Measurements from ENCODE around the gene SLC50A1.

SLC50A1 gene

GRCh38 chr1:155186794-155187455 is 51.3 kb downstream of the SLC50A1 start:
- H3K9ac ChIP-seq: no peak overlapping the region
- no peak overlapping the region for H2AFZ ChIP-seq (ENCODE audit: low read depth)

GRCh38 chr1:155187456-155187891 is 51.8 kb downstream of the SLC50A1 start:
- H3K9ac ChIP-seq: no peak overlapping the region
- no peaks in the 10 kb centered on the region for H3K27me3 ChIP-seq (ENCODE audit: insufficient read depth, low read depth)
- no peak overlapping the region for H3K4me2 ChIP-seq
- H4K20me1 ChIP-seq (ENCODE audit: insufficient read depth): no peaks in the 10 kb centered on the region
- no peak for TF ChIP-seq CTCF (conservative IDR thresholded peaks at IDR 0.05; ENCODE audit: low read depth, low read length)
- no peak overlapping the region for H3K27ac ChIP-seq
- H3K4me1 ChIP-seq (ENCODE audit: low read depth, poor library complexity, severe bottlenecking): peaks cover 3% of the 10 kb centered on the region
- H3K36me3 ChIP-seq (ENCODE audit: insufficient read depth): no peaks in the 10 kb centered on the region
- no peaks in the 10 kb centered on the region for H3K79me2 ChIP-seq (ENCODE audit: insufficient read depth, low read depth)
- no peak overlapping the region for H2AFZ ChIP-seq (ENCODE audit: low read depth)
- no peak overlapping the region for H3K4me3 ChIP-seq (IDR thresholded peaks at IDR 0.05; ENCODE audit: insufficient read depth, low read depth, low read length)

More at GRCh38 chr1:155186794-155187455, 51.3 kb downstream of the SLC50A1 start:
- H3K36me3 ChIP-seq (ENCODE audit: insufficient read depth): no peaks in the 10 kb centered on the region
- H3K4me1 ChIP-seq (ENCODE audit: low read depth, poor library complexity, severe bottlenecking): no peaks in the 10 kb centered on the region
- no peak overlapping the region for H3K27ac ChIP-seq
- no peak overlapping the region for H3K4me2 ChIP-seq
- no peaks in the 10 kb centered on the region for H3K27me3 ChIP-seq (ENCODE audit: insufficient read depth, low read depth)
- H3K4me3 ChIP-seq (IDR thresholded peaks at IDR 0.05; ENCODE audit: insufficient read depth, low read depth, low read length): no peak overlapping the region
- no peaks in the 10 kb centered on the region for H3K79me2 ChIP-seq (ENCODE audit: insufficient read depth, low read depth)
- H4K20me1 ChIP-seq (ENCODE audit: insufficient read depth): no peaks in the 10 kb centered on the region
- TF ChIP-seq CTCF (conservative IDR thresholded peaks at IDR 0.05; ENCODE audit: low read depth, low read length): no peak

GRCh38 chr1:155188268-155188667 is 52.6 kb downstream of the SLC50A1 start:
- no peaks in the 10 kb centered on the region for H3K36me3 ChIP-seq (ENCODE audit: insufficient read depth)
- no peak for TF ChIP-seq CTCF (conservative IDR thresholded peaks at IDR 0.05; ENCODE audit: low read depth, low read length)
- no peaks in the 10 kb centered on the region for H3K27me3 ChIP-seq (ENCODE audit: insufficient read depth, low read depth)
- no peak overlapping the region for H3K4me2 ChIP-seq
- H4K20me1 ChIP-seq (ENCODE audit: insufficient read depth): no peaks in the 10 kb centered on the region
- no peak overlapping the region for H3K9ac ChIP-seq
- H3K4me3 ChIP-seq (IDR thresholded peaks at IDR 0.05; ENCODE audit: insufficient read depth, low read depth, low read length): no peak overlapping the region
- no peak overlapping the region for H3K27ac ChIP-seq
- H2AFZ ChIP-seq (ENCODE audit: low read depth): no peak overlapping the region
- H3K4me1 ChIP-seq (ENCODE audit: low read depth, poor library complexity, severe bottlenecking): peaks cover 10% of the 10 kb centered on the region
- H3K79me2 ChIP-seq (ENCODE audit: insufficient read depth, low read depth): no peaks in the 10 kb centered on the region
